SW480 (cell line): ENCODE data around the gene NSRP1.
"Not testable (repeated sequence)": the region's sequence is repeated elsewhere in the genome, so short reads cannot be mapped to it uniquely, and the experiment has no call there.

Experiments used
- DNase-seq: peaks from one replicate; pipeline ENCODE4 v3.0.0-alpha.2; 2016; ENCODE audit warnings: low spot score

NSRP1 gene

DNA sequence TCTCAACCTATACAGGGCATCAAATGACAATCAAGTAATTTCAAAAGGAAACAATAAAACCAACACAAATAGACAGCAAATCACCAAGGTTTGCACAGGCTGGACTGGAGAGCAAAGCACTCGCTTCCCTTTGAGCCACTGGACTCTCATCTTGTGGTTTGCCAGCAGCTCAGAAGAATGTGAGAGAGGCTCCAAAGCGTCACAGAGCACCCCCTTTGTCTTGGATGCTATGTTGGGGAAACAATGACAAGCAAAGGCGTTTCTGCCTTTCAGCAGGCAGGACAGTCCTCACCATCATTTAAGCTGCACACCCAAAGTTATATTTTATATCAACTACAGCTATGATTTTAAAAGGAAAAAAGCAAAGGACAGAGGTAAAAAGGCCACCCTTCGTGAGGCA is 105.6 kb downstream of the NSRP1 start:
- no peak for DNase-seq

DNA sequence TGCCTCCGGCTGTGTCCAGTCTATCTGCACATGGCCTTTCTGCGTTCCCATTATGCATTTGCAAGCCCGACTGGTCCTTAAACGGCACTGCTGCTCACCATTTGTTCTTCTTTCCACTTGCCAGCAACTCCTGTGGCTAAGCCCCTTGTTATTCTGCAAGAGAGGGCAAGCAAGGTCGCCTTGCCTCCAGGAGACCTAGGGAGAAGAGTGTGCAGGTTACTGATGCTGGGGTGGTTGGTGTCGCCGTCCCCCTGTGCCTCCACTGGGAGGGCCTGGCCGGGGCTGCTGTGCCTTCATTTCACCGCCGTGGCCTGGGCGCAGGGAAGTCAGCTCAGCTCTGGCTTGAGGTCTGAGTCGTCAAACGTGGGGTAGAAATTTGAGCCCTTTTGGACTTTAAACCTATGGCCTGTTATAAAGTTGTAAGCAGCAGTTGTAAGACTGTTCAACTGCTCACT is 106.1 kb downstream of the NSRP1 start:
- DNase-seq, result no peak

DNA sequence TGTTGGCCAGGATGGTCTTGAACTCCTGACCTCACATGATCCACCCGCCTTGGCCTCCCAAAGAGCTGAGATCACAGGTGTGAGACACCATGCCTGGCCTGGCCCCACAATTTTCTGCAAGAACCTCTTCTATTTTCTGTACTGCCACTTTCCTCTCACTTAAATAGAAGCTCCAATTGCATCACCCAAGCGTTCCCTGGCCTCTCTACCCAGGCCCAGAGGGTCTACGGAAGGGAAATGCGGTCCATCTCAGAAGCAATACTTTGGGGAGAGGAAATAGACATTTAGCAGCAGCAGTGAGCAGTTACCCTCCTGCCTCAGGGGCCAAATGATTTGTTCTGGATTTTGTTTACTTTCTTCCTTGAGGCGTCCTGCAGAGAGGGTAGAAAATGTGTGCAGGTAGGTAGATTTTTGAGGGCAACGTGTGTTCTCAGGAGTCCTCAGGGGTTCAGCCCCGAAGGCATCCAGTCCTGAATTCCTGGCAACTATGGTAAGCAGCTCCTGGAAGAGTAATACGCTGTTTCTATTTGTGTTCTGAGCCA is 107.9 kb downstream of the NSRP1 start:
- no peak for DNase-seq

DNA sequence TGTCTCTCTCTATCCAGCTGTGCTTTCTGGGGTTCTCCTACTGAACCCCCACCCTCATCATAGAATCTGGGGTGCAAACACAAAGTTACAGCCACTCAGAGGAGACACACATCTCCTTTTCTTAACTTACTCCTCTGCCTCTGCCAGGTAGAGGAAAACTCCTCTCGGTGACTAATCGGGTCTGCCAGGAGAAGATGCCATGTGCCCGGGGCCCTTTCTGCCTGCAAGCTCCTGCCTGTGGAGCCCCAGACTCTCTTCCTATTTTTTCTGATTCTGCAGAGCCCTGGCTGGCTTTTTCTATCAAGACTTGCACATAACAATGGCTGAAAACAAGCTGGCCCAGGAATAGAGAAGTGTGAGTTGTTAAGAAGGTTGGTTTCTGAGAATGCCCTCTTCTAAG is 108.5 kb downstream of the NSRP1 start:
- no peak for DNase-seq

DNA sequence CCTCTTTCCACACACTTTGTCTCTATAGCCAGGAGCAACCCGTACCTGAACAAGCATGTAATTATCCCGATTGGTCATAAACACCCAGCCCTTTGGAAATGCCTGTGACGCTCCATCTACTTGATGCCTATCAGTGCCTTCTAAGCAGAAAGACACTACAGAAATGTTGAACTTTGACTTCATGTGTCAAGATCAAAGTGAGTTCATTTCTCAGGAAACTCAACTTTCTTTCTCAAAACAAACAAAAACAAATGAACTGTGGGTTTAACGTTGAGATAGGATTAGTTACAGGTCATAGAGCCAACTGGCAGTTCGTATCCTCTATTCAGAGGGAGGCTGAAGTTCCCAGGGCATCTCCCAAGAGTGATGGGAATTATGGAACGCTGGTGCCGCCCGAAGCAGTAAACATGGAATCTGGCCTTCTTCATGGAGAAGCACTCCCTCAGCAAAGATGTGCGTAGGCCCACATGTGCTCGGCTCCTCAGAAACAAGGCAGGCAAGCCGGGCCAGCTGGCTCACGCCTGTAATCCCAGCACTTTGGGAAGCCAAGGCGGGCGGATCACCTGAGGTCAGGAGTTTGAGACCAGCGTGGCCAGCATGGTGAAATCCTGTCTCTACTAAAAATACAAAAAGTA is 109.4 kb downstream of the NSRP1 start:
- peak; percentile 24 for DNase-seq

DNA sequence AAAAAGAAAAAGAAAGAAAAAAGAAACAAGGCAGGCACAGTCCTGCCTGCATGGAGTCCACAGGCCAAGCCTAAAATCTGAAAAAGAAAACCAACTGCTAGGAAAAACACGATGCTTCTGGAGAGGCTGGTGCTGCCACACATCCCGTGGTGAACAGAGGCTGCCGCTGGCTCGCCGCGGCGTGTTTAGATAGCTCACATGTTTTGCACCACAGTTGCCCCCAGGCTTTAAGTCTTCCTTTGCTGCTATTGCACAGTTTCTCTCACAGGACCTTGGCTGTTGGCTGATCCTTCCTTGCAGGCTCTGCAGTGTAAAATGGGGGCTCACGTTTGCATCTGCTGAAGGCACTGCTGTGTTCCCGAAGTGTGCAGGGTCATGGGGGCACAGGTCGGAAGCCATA is 110.3 kb downstream of the NSRP1 start:
- no peak for DNase-seq

DNA sequence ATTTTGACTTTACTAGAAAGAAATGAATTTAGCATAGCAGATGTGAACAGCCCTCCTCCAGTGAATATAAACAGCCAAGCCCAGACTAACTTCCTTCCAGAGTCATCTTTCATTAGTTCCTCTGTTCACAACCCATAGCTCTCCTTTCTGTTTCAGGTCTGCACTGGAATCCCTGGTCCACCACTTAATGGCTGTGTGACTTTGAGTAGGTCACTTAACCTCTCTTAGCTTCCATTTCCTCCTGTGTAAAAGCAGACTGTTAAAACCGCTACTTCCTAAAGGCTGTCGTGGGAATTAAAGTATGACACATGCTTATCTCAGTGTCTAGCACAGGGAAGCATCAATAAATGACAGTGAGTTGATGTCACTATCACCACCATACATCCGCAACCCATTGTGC is 111.4 kb downstream of the NSRP1 start:
- no peak for DNase-seq

DNA sequence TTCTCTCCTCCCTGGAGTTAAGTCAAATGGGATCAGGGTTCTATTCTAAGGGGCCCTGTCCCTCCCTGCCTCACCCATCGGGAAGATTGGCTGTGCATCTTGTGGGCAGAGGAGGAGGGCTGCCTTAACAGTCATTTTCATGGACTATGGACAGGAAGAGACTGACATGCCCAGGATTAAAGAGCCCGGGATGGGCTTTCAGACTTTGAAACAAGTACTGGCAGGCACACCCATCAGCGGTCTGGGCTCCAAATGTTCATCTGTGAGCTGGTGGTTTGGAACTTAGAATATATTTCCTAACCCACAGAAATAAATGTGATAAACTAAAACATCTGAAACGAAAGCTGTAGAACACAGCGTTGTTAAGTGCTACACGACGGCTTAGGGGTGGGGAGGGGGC is 112.4 kb downstream of the NSRP1 start:
- DNase-seq, result no peak

DNA sequence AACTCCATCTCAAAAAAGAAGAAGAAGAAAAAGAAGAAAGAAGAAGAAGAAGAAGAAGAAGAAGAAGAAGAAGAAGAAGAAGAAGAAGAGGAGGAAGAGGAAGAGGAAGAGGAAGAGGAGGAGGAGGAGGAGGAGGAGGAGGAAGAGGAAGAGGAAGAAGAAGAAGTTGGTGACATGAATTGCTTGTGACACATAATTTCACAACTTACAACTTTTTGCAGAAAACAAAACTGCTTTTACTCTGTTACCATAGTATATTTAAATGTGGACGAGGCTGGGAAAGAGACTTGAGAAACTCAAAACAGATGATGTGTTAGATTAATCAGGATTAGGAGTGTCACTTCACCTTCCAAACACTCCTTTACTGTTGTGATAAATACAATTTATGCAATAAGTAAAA is 113.4 kb downstream of the NSRP1 start:
- not testable (repeated sequence) for DNase-seq

DNA sequence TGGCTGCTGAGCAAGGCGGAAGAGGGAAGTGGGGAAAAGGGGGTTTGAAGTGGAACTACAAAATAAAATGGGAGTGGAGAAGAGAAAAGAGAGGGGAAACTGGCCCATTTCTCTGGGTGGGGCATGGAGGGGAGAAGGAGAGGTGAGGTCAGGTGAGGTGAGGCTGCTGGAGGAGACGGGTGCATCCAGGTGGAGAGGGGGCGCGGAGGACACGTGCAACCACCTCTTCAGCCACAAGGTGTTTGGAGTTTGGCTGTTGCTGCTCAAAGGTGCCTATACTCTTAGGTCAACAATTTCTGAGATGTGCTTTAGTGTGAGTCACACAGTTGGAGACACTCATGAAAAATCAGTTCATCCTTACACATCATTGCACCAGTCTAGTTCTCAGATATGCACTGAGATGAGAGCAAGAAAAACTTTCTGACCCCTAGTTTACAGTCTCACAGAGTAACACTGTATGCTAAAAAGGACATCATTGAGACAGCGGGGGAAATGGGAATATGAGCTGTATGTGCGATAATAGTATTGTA is 114.0 kb downstream of the NSRP1 start:
- DNase-seq, result peak; percentile 32

DNA sequence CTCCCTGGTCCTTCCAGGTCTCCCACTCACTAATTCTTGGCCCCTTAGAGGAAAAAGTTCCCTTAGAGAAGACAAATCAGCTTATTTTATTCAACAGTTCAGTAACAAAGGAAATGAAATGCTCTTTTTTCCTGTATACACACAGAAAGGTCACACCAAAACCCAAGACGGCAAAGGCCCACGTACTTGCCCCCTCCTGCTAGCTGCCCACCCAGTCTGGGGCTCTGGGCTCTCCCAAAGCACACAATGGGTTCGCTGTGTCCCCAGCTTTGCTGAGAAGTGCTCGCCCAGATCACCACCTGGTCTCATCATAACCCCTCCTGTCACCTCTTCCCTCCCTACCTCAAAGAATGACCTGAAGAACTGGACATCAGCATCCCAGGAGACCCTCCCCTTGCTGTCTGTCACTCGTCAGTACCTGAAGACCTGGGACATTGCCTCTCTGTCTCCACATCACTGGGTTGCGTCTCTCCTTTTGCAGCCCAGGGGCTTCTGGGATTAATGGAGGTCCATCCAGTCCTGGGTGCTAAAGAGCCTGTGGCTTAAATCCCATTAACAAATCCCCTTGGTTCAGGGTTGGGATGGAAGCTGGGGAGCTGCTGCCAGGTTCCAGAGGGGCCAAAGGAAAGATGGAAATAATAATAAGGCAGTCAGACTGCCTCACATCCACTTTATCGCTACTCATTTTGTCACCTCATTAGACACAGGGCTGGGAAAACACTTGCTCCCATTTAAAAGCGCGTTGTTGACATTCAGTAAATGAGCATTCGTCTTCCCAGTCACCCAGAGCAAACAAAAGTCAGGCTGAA is 115.6 kb downstream of the NSRP1 start:
- no peak for DNase-seq

DNA sequence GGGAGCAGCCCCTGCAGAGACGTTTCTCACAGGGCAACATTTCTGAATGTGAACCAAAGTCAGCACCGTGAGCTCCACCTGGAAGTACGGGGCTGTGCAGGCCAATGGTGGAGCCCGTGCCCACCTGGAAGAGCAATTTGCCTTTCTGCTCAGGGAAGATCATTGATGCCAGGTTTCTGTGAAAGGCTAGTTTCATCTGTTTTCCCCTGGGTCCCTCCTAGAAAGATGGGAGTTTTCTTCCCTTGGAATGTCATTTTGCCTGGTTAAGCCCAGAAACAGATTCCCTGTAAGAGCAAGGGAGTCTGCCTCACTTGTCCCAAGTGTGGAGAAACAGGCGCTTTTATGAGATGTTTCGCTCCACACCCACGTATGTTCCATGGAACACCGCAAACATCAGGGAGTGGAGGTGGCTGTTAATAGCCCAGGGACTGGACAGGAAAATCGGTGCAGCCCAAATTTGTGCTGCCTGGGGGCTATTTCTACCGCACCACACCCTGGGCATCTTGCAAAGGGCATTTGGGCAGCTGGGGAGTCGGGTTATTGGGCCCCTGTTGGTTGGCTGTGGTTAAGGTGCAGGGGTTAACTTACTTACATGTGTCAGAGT is 116.3 kb downstream of the NSRP1 start:
- DNase-seq, result no peak

DNA sequence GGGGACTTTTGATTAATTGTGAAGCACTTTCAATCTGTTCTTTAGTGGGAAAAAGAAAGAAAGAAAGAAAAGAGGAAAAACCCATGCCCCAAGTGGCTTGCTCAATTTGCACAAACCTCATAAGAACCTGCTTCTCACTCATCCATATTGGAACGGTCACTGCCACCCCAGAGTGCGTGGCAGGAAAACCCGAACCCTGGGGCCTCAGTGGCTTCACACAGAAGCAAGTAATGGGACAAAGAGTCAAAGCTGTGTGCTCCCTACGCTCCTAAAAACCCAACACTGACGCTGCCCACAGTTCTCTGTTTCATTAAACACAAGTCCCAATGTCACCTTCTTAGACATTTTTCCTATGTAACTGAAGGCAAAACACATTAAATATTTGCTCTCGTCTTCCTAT is 117.7 kb downstream of the NSRP1 start:
- no peak for DNase-seq

DNA sequence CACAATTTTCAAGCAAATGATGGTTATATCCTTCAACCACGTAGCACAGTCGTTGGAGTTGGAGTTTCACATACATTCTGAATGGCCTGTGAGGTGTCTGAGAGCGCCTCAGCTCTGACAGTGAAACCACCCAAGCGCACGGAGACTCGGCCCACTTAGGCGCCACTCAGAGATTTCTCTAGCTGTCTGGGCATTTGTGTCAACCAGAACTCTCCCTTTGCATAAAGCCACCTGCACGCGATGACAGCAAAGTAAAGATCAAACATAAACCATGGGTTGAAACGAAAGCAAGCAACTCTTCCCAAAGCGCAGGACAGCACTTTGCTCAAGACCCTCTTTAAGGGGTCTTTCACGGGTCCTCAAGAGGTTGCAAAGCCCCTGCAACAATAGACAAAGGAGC is 118.3 kb downstream of the NSRP1 start:
- DNase-seq, result no peak

DNA sequence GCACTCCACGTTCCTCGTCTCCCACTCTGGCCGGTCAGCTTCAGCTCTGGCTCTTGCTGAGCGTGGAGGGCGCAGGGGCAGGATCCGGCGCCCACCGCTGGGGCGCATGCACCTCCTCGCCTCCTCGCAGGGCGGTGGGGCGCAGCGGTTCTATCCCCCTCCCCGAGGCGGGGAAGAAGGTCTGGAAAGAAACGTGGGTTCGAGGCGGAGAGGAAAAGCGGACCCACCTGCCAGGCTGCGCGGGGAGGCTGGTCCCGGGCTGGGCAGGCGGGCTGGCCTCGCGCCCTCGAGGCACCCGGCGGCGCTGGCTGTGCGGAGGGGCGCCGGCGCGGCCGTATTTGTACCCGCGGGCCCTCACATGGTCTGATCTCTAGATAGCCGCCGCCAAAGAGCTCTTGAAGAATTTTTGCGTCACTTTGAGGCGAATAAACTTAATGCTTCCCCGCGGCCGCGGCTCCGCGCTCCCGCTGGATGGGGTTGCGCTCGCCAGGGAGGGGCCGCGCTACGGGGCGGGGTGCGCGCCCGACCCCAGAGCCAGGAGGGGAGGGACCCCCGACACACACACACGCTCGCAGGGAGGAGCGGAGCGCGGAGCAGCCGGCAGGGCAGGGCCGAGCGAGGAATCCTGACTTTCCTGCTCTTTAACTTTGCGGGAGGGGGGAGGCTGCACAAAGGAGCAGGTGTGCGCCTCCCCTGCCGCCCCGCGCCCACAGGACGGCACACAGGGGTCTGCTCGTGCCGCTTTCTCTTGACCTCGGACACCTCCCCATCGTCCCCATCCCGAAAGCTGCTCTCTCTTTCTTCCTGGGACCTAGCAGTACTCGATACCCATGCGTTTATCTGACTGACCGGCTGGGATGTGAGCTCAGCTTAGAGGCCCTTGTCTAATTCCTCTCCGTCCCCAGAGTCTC is 119.0 kb downstream of the NSRP1 start, which contains the start of gene SLC6A4:
Gene SLC6A4 (minus strand): TSS at position 312 of the 911 bp plus-strand sequence. CDS start 13,739 bp downstream, outside the sequence.
- no peak for DNase-seq
